Mesenchymal stem cell (in vitro differentiated cells and primary cell): ENCODE measurements around the gene FASTKD1.

ENCODE experiments used
- DNase-seq: peaks from one replicate; pipeline ENCODE4 v3.0.0-alpha.2; 2013
- H2AFZ ChIP-seq: one replicate; pipeline ENCODE4 v1.6.1; 2013; ENCODE audit warnings: low read depth, mild to moderate bottlenecking, control low read depth, inconsistent platforms, low read length, moderate library complexity
- H2AK5ac ChIP-seq: 2 replicates; pipeline ENCODE4 v1.6.1; 2013; ENCODE audit warnings: low read length, moderate library complexity, mild to moderate bottlenecking, inconsistent platforms; ENCODE audit not compliant: severe bottlenecking
- H2BK120ac ChIP-seq: one replicate; pipeline ENCODE4 v1.6.1; 2013; ENCODE audit warnings: low read depth, mild to moderate bottlenecking, inconsistent platforms, low read length, moderate library complexity
- H2BK12ac ChIP-seq, 2 experiments: one replicate each; pipeline ENCODE4 v1.6.1; 2013; ENCODE audit warnings: inconsistent platforms in 2 of 2, low read length in 2 of 2, mild to moderate bottlenecking in 2 of 2, moderate library complexity in 2 of 2, control low read depth in 1 of 2
- H2BK15ac ChIP-seq: one replicate; pipeline ENCODE4 v1.6.1; 2013; ENCODE audit warnings: mild to moderate bottlenecking, low read depth, inconsistent platforms; ENCODE audit not compliant: poor library complexity, severe bottlenecking
- H2BK5ac ChIP-seq: 2 replicates; pipeline ENCODE4 v1.6.1; 2013; ENCODE audit warnings: low read depth, mild to moderate bottlenecking, low read length, control low read depth, inconsistent platforms; ENCODE audit not compliant: poor library complexity, severe bottlenecking
- H3K14ac ChIP-seq, 2 experiments: one replicate each; pipeline ENCODE4 v1.6.1; 2013; ENCODE audit warnings: inconsistent platforms in 2 of 2, low read length in 2 of 2, control low read depth in 1 of 2, mild to moderate bottlenecking in 1 of 2, moderate library complexity in 1 of 2
- H3K18ac ChIP-seq, 2 experiments: one replicate each; pipeline ENCODE4 v1.6.1; 2013; ENCODE audit warnings: inconsistent platforms in 2 of 2, low read length in 2 of 2, control low read depth in 1 of 2, low read depth in 1 of 2, mild to moderate bottlenecking in 1 of 2
- H3K23ac ChIP-seq, 2 experiments: one replicate each; pipeline ENCODE4 v1.6.1; 2013; ENCODE audit warnings: inconsistent platforms in 2 of 2, low read length in 2 of 2, mild to moderate bottlenecking in 2 of 2, moderate library complexity in 2 of 2, control low read depth in 1 of 2
- H3K27ac ChIP-seq: 2 replicates; pipeline ENCODE4 v1.5.1; 2013; ENCODE audit warnings: mild to moderate bottlenecking, moderate library complexity, low read length, control low read depth, inconsistent platforms; ENCODE audit not compliant: poor library complexity, severe bottlenecking
- H3K27me3 ChIP-seq, 2 experiments: 2 replicates each; pipeline versions ENCODE4 v1.6.1 to v1.7.0; 2013; ENCODE audit warnings: low read length in 2 of 2, mild to moderate bottlenecking in 2 of 2, moderate library complexity in 2 of 2, control low read depth in 1 of 2, inconsistent platforms in 1 of 2; ENCODE audit not compliant: control insufficient read depth in 1 of 2, insufficient read depth in 1 of 2
- H3K36me3 ChIP-seq, 2 experiments: 2 replicates each; pipeline versions ENCODE4 v1.6.1 to v1.7.0; 2013; ENCODE audit warnings: low read length in 2 of 2, control low read depth in 1 of 2, inconsistent platforms in 1 of 2, low read depth in 1 of 2, mild to moderate bottlenecking in 1 of 2; ENCODE audit not compliant: insufficient read depth in 2 of 2, control insufficient read depth in 1 of 2
- H3K4ac ChIP-seq, 2 experiments: one replicate each; pipeline ENCODE4 v1.6.1; 2013; ENCODE audit warnings: inconsistent platforms in 2 of 2, low read length in 2 of 2, mild to moderate bottlenecking in 2 of 2, moderate library complexity in 2 of 2, control low read depth in 1 of 2, low read depth in 1 of 2
- H3K4me1 ChIP-seq: 2 replicates; pipeline ENCODE4 v1.6.1; 2013; ENCODE audit warnings: low read depth, low read length, control low read depth; ENCODE audit not compliant: control insufficient read depth, insufficient read depth
- H3K4me2 ChIP-seq: 2 replicates; pipeline ENCODE4 v1.6.1; 2013; ENCODE audit warnings: low read length, mild to moderate bottlenecking, inconsistent platforms; ENCODE audit not compliant: poor library complexity, severe bottlenecking
- H3K4me3 ChIP-seq, 2 experiments: 2 replicates each; pipeline versions ENCODE4 v1.5.1 to v1.7.0; 2013; ENCODE audit warnings: low read length in 2 of 2, mild to moderate bottlenecking in 2 of 2, control low read depth in 1 of 2, low read depth in 1 of 2; ENCODE audit not compliant: insufficient read depth in 1 of 2
- H3K79me1 ChIP-seq: replicated peaks from 2 replicates; pipeline ENCODE4 v1.6.1; 2013; ENCODE audit warnings: mild to moderate bottlenecking, control low read depth, low read length, inconsistent platforms; ENCODE audit not compliant: poor library complexity, severe bottlenecking
- H3K9ac ChIP-seq: 2 replicates; pipeline ENCODE4 v1.7.0; 2013; ENCODE audit warnings: mild to moderate bottlenecking, low read length, moderate library complexity
- H3K9me3 ChIP-seq: 2 replicates; pipeline ENCODE4 v1.7.0; 2013; ENCODE audit warnings: mild to moderate bottlenecking, low read length; ENCODE audit not compliant: control insufficient read depth
- H4K8ac ChIP-seq: one replicate; pipeline ENCODE4 v1.6.1; 2013; ENCODE audit warnings: inconsistent platforms, mild to moderate bottlenecking, low read length, moderate library complexity
- H4K91ac ChIP-seq: one replicate; pipeline ENCODE4 v1.6.1; 2013; ENCODE audit warnings: mild to moderate bottlenecking, low read length, inconsistent platforms
- WGBS: methylation state at CpG from one replicate; pipeline ENCODE4 v1.1.7; 2013; ENCODE audit warnings: mixed read lengths; 5-methylcytosine and 5-hydroxymethylcytosine counted together

The FASTKD1 gene

DNA sequence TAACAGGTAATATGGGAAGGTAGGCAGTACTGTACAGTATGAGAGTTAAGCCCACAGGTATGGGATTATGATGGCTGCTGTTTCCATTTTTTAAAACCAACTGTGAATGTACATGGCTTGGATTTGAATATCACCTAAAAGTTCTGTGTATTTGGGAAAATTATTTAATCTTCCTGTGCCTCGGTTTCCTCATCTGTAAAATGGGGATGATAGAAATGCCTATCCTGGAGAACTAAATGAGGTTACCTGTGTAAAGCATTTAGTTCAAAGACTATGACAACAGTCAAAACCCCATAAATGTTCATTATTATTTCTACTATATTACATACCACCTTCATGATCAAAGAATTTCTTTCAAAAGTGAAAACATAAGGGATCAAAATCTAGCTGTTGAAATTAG lies 60.6 kb downstream of the FASTKD1 start:
- no peak overlapping the region for H2AFZ ChIP-seq
- no peak overlapping the region for H2BK15ac ChIP-seq
- no peak overlapping the region for H3K4me2 ChIP-seq
- no peak overlapping the region for H3K27ac ChIP-seq
- H3K4me3 ChIP-seq: no peak overlapping the region
- no peak overlapping the region for H2BK12ac ChIP-seq
- H3K79me1 ChIP-seq: no peaks in the 10 kb centered on the region
- H4K8ac ChIP-seq: no peak overlapping the region
- H2BK5ac ChIP-seq: no peak overlapping the region
- H2AK5ac ChIP-seq: no peak overlapping the region
- H3K9me3 ChIP-seq: no peaks in the 10 kb centered on the region
- no peak for DNase-seq
- no peaks in the 10 kb centered on the region for H3K27me3 ChIP-seq
- H3K4me1 ChIP-seq: no peaks in the 10 kb centered on the region
- no peak overlapping the region for H4K91ac ChIP-seq
- H3K4ac ChIP-seq: no peak overlapping the region
- H3K23ac ChIP-seq: no peak overlapping the region
- WGBS: 100% methylated on average over 1 of the region's 1 CpG
- H3K36me3 ChIP-seq: peaks cover 0 to under 1% of the 10 kb centered on the region in 2 experiments
- H3K18ac ChIP-seq: no peak overlapping the region
- H3K14ac ChIP-seq: no peak overlapping the region
- no peak overlapping the region for H2BK120ac ChIP-seq
- no peak overlapping the region for H3K9ac ChIP-seq

DNA sequence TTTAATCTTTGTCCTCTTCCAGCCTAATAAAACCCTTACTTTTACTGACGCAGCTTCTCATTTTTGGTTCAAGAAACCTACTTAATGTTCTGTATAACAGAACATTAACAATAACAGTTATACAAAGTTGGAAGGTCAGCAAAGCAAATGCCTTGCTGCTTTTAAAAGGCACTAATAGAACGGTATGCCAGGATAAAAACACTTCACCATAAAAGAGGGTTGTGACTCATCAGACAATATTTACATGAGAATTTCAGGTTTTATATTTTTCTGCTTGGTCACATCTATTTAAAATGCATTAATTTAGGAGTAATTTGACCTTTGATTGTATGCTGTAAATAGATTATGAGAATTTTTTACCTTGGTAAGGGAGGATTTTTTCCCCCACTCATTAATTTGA lies 61.1 kb downstream of the FASTKD1 start:
- H2BK5ac ChIP-seq: no peak overlapping the region
- H3K27me3 ChIP-seq: no peaks in the 10 kb centered on the region
- no peak overlapping the region for H3K4me3 ChIP-seq
- no peak overlapping the region for H3K4me2 ChIP-seq
- H3K4me1 ChIP-seq: no peaks in the 10 kb centered on the region
- no peak overlapping the region for H2BK12ac ChIP-seq
- no peak overlapping the region for H3K4ac ChIP-seq
- no peak overlapping the region for H2BK15ac ChIP-seq
- H3K27ac ChIP-seq: no peak overlapping the region
- H4K8ac ChIP-seq: no peak overlapping the region
- DNase-seq: peak; percentile 16
- 100% methylated on average over 1 of the region's 2 CpGs for WGBS
- H4K91ac ChIP-seq: no peak overlapping the region
- H3K9ac ChIP-seq: no peak overlapping the region
- no peak overlapping the region for H2AK5ac ChIP-seq
- no peak overlapping the region for H2AFZ ChIP-seq
- no peaks in the 10 kb centered on the region for H3K9me3 ChIP-seq
- H2BK120ac ChIP-seq: no peak overlapping the region
- H3K79me1 ChIP-seq: no peaks in the 10 kb centered on the region
- H3K36me3 ChIP-seq: no peaks in the 10 kb centered on the region
- no peak overlapping the region for H3K14ac ChIP-seq
- H3K18ac ChIP-seq: no peak overlapping the region
- H3K23ac ChIP-seq: no peak overlapping the region

DNA sequence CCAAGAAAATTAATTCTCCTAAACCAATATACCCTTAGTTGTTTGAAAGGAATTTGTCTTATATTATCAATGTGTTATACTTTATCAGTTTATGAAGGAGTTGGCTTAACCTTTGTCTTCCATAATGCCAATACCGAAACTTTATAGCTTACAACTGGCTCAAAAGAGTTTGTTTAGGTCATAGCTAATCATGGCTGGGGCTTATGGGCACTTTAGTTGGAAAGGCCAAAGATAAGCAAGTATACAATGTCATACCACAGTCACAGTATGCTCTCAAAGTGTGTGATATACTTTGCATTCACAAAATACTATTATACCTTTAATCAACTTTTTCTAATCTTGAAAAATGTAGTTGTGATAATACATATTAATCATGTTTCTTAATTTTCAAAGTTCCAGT lies 61.8 kb downstream of the FASTKD1 start:
- no peak overlapping the region for H2BK15ac ChIP-seq
- 88% methylated on average over 1 of the region's 1 CpG for WGBS
- H3K79me1 ChIP-seq: no peaks in the 10 kb centered on the region
- H3K18ac ChIP-seq: no peak overlapping the region
- H4K8ac ChIP-seq: no peak overlapping the region
- no peak overlapping the region for H3K23ac ChIP-seq
- H3K4me2 ChIP-seq: no peak overlapping the region
- no peak overlapping the region for H3K27ac ChIP-seq
- H3K4me3 ChIP-seq: no peak overlapping the region
- H4K91ac ChIP-seq: no peak overlapping the region
- H2BK120ac ChIP-seq: no peak overlapping the region
- H3K9me3 ChIP-seq: no peaks in the 10 kb centered on the region
- H2BK5ac ChIP-seq: no peak overlapping the region
- DNase-seq: no peak
- H2AFZ ChIP-seq: no peak overlapping the region
- no peak overlapping the region for H3K4ac ChIP-seq
- no peaks in the 10 kb centered on the region for H3K27me3 ChIP-seq
- no peak overlapping the region for H3K14ac ChIP-seq
- no peak overlapping the region for H2BK12ac ChIP-seq
- no peaks in the 10 kb centered on the region for H3K4me1 ChIP-seq
- H3K9ac ChIP-seq: no peak overlapping the region
- no peaks in the 10 kb centered on the region for H3K36me3 ChIP-seq
- no peak overlapping the region for H2AK5ac ChIP-seq

DNA sequence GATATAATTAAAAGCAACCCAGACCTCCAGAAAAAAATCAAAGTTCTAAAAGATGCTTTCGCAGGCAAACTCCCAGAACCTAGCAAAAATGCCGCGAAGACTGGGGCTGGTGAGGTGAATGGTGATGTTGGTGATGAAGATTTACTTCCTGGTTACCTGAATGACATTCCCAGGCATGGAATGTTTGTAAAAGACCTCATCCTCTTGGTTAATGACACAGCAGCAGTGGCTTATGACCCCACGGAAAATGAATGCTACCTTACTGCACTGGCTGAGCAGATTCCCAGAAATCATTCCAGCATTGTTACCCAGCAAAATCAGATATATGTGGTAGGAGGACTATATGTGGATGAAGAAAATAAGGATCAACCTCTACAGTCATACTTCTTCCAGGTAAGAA lies 63.2 kb downstream of the FASTKD1 start:
- 90% methylated on average over 4 of the region's 4 CpGs for WGBS
- Histone ChIP-seq H2AFZ (no peak overlapping the region), H3K9ac (no peak overlapping the region), H3K4me3 (no peak overlapping the region), H2BK5ac (no peak overlapping the region), H3K27ac (no peak overlapping the region), H2AK5ac (no peak overlapping the region), H3K23ac (no peak overlapping the region), H3K27me3 (no peaks in the 10 kb centered on the region), H4K8ac (no peak overlapping the region), H3K9me3 (no peaks in the 10 kb centered on the region), H3K14ac (no peak overlapping the region), H3K4ac (no peak overlapping the region), H3K4me1 (no peaks in the 10 kb centered on the region), H3K36me3 (peaks cover 0 to 1% of the 10 kb centered on the region in 2 experiments), H2BK12ac (no peak overlapping the region), H3K4me2 (no peak overlapping the region), H2BK15ac (no peak overlapping the region), H3K18ac (no peak overlapping the region), H4K91ac (no peak overlapping the region), H2BK120ac (no peak overlapping the region), H3K79me1 (no peaks in the 10 kb centered on the region)
- DNase-seq: no peak
